ENCODE results near the gene LPP.

LPP gene

GRCh38 chr3:188881954-188882641, 728.1 kb downstream of the LPP start:
- no peak for TF ChIP-seq EZH2 (IDR thresholded peaks at IDR 0.05; ENCODE audit: borderline replicate concordance, low read depth, low read length, severe bottlenecking)
- TF ChIP-seq, protein P1, sequence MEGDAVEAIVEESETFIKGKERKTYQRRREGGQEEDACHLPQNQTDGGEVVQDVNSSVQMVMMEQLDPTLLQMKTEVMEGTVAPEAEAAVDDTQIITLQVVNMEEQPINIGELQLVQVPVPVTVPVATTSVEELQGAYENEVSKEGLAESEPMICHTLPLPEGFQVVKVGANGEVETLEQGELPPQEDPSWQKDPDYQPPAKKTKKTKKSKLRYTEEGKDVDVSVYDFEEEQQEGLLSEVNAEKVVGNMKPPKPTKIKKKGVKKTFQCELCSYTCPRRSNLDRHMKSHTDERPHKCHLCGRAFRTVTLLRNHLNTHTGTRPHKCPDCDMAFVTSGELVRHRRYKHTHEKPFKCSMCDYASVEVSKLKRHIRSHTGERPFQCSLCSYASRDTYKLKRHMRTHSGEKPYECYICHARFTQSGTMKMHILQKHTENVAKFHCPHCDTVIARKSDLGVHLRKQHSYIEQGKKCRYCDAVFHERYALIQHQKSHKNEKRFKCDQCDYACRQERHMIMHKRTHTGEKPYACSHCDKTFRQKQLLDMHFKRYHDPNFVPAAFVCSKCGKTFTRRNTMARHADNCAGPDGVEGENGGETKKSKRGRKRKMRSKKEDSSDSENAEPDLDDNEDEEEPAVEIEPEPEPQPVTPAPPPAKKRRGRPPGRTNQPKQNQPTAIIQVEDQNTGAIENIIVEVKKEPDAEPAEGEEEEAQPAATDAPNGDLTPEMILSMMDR (IDR thresholded peaks at IDR 0.05; ENCODE audit: borderline replicate concordance, extremely low read depth, low read length, poor library complexity, severe bottlenecking): no peak
- H2AFZ ChIP-seq (ENCODE audit: low read depth, low read length): no peak overlapping the region
- ATAC-seq (ENCODE audit: insufficient read depth, low read depth): no peak
- H4K20me1 ChIP-seq (ENCODE audit: insufficient read depth, low read length): no peaks in the 10 kb centered on the region
- H3K27me3 ChIP-seq (ENCODE audit: insufficient read depth, low read length, poor library complexity): no peaks in the 10 kb centered on the region
- H3K4me3 ChIP-seq (ENCODE audit: low read depth in 1 of 2, low read length in 2 of 2): no peak overlapping the region
- no peaks in the 10 kb centered on the region for H3K79me2 ChIP-seq (ENCODE audit: insufficient read depth, low read length)
- no peaks in the 10 kb centered on the region for H3K9me3 ChIP-seq (ENCODE audit: insufficient read depth, low read length, severe bottlenecking)
- no peaks in the 10 kb centered on the region for H3K4me1 ChIP-seq (ENCODE audit: insufficient read depth, low read length)
- H3K27ac ChIP-seq (ENCODE audit: low read length): no peak overlapping the region
- DNase-seq: no peak
- no peak overlapping the region for H3K4me2 ChIP-seq (ENCODE audit: insufficient read depth, low read length)
- peaks cover 12% of the 10 kb centered on the region; the same call in 1 of the 2 replicates for H3K36me3 ChIP-seq (ENCODE audit: insufficient read depth, low read length)
- H3K9ac ChIP-seq (ENCODE audit: low read depth, low read length): no peak overlapping the region

- ATAC-seq (ENCODE audit: insufficient read depth, low read depth): no peak
- TF ChIP-seq EZH2 (IDR thresholded peaks at IDR 0.05; ENCODE audit: borderline replicate concordance, low read depth, low read length, severe bottlenecking): no peak
- TF ChIP-seq, protein P1 (IDR thresholded peaks at IDR 0.05; ENCODE audit: borderline replicate concordance, extremely low read depth, low read length, poor library complexity, severe bottlenecking): no peak
- no peaks in the 10 kb centered on the region for H4K20me1 ChIP-seq (ENCODE audit: insufficient read depth, low read length)
- H3K4me3 ChIP-seq (ENCODE audit: low read depth in 1 of 2, low read length in 2 of 2): no peak overlapping the region
- H3K36me3 ChIP-seq (ENCODE audit: insufficient read depth, low read length): peaks cover 12% of the 10 kb centered on the region; the same call in 1 of the 2 replicates
- H2AFZ ChIP-seq (ENCODE audit: low read depth, low read length): no peak overlapping the region
- no peaks in the 10 kb centered on the region for H3K9me3 ChIP-seq (ENCODE audit: insufficient read depth, low read length, severe bottlenecking)
- no peaks in the 10 kb centered on the region for H3K4me1 ChIP-seq (ENCODE audit: insufficient read depth, low read length)
- H3K79me2 ChIP-seq (ENCODE audit: insufficient read depth, low read length): no peaks in the 10 kb centered on the region
- no peaks in the 10 kb centered on the region for H3K27me3 ChIP-seq (ENCODE audit: insufficient read depth, low read length, poor library complexity)
- no peak overlapping the region for H3K4me2 ChIP-seq (ENCODE audit: insufficient read depth, low read length)
- no peak overlapping the region for H3K9ac ChIP-seq (ENCODE audit: low read depth, low read length)
- no peak overlapping the region for H3K27ac ChIP-seq (ENCODE audit: low read length)
- no peak for DNase-seq
Measured at GRCh38 chr3:188884299-188885043, 730.5 kb downstream of the LPP start.

DNA sequence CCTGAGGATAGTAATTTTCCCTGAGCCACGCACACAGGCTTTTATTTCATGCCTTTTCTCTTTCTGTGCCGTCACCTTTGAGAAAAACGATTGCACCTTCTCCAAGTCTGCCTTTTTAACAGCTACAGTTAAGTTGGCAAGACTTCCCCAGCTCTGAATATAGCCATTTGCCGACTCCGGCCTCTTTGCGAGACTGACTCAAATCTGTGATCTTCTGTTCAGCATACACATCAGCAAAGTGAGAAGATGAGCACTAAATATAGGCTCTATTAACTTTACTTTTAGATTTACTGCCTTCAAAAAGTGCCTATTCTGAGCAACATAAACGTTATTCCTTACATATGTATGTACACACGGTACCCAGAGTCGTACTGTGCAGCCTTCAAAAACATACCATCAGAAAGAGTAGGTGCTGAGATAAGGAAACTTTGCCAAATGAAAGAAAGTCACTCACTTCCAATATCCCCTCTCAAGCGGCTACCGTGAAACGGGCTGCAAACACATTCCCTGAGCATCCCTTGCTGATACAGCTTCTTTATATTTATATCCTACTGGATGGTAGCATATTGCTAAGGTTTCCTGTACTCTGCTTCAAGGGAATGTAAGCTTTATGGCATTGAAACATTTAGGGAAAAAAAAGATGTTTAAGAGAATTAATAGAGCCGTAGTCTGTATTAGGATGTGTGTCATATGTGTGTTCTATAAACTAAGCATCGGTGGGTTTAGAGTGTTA, 734.5 kb downstream of the LPP start:
- H3K27me3 ChIP-seq (ENCODE audit: insufficient read depth, low read length, poor library complexity): no peaks in the 10 kb centered on the region
- H3K4me2 ChIP-seq (ENCODE audit: insufficient read depth, low read length): no peak overlapping the region
- H3K4me3 ChIP-seq (ENCODE audit: low read depth in 1 of 2, low read length in 2 of 2): no peak overlapping the region
- no peaks in the 10 kb centered on the region for H3K9me3 ChIP-seq (ENCODE audit: insufficient read depth, low read length, severe bottlenecking)
- H3K79me2 ChIP-seq (ENCODE audit: insufficient read depth, low read length): no peaks in the 10 kb centered on the region
- H3K36me3 ChIP-seq (ENCODE audit: insufficient read depth, low read length): peaks cover 9% of the 10 kb centered on the region; the same call in 1 of the 2 replicates
- no peak overlapping the region for H2AFZ ChIP-seq (ENCODE audit: low read depth, low read length)
- H3K27ac ChIP-seq (ENCODE audit: low read length): no peak overlapping the region
- ATAC-seq (ENCODE audit: insufficient read depth, low read depth): no peak
- H3K9ac ChIP-seq (ENCODE audit: low read depth, low read length): no peak overlapping the region
- no peaks in the 10 kb centered on the region for H4K20me1 ChIP-seq (ENCODE audit: insufficient read depth, low read length)
- H3K4me1 ChIP-seq (ENCODE audit: insufficient read depth, low read length): no peaks in the 10 kb centered on the region
- no peak for DNase-seq
- TF ChIP-seq, protein P1 (IDR thresholded peaks at IDR 0.05; ENCODE audit: borderline replicate concordance, extremely low read depth, low read length, poor library complexity, severe bottlenecking): no peak
- no peak for TF ChIP-seq EZH2 (IDR thresholded peaks at IDR 0.05; ENCODE audit: borderline replicate concordance, low read depth, low read length, severe bottlenecking)

Data from DND-41 (cell line).